ENCODE measurements around the gene PSMG4.

DNA sequence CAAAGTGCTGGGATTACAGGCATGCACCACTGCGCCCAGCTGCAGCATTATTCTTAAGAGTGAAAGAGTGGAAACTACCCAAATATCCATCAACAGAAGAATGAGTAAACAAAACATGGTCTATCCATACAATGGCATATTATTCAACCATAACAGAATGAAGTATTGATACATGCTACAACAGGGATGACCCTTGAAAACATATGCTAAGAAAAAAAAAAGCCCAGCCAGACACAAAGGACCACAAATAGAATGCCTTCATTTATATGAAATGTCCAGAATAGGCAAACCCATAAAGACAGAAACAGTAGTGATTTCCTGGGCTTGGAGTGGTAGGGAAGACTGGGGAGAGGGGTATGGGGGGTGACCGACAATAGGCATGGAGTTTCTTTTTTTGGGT lies 38.4 kb upstream of the PSMG4 start:
- TF ChIP-seq, protein P1, sequence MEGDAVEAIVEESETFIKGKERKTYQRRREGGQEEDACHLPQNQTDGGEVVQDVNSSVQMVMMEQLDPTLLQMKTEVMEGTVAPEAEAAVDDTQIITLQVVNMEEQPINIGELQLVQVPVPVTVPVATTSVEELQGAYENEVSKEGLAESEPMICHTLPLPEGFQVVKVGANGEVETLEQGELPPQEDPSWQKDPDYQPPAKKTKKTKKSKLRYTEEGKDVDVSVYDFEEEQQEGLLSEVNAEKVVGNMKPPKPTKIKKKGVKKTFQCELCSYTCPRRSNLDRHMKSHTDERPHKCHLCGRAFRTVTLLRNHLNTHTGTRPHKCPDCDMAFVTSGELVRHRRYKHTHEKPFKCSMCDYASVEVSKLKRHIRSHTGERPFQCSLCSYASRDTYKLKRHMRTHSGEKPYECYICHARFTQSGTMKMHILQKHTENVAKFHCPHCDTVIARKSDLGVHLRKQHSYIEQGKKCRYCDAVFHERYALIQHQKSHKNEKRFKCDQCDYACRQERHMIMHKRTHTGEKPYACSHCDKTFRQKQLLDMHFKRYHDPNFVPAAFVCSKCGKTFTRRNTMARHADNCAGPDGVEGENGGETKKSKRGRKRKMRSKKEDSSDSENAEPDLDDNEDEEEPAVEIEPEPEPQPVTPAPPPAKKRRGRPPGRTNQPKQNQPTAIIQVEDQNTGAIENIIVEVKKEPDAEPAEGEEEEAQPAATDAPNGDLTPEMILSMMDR (optimal IDR thresholded peaks at IDR 0.05 in 1 of 3, IDR thresholded peaks at IDR 0.05 in 1 of 3, conservative IDR thresholded peaks at IDR 0.05 in 1 of 3; ENCODE audit: extremely low read depth in 1 of 3, insufficient read depth in 2 of 3, low read length in 3 of 3) = no peak
- no peak for TF ChIP-seq EZH2 (IDR thresholded peaks at IDR 0.05; ENCODE audit: low read length)
